ENCODE data around the gene BNIPL. TPM values are rescaled to one million over a fixed set of nuclear protein-coding genes. Genes with fewer than 3 reads are reported as not detected.

The BNIPL gene
- total and polyA plus RNA-seq, 2 of the 4 experiments (the other 2 are of a cell fraction): under 0.01 to 0.38 TPM

DNA sequence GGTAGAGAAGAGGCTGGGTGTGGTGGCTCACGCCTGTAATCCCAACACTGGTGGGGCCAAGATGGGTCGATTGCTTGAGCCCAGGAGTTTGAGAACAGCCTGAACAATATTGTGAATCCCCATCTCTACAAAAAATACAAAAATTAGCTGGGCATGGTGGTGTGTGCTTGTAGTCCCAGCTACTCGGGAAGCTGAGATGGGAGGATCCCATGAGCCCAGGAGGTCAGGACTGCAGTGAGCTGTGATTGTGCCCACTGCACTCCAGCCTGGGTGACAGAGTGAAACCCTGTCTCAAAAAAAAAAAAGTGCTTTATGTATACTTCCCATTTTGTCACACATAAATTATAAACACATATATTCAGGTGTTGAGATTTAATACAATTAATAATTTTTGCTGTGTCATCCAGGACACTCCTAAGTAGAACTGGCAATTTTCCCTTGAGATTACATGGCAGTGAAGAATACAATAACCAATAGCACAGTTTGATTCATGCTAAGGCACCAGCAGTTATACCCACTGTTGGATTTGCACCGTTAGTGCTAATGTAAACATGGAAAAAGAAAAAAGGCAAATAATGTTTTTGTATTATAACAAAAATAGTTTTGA, 49.7 kb downstream of the BNIPL start:
- H4K8ac ChIP-seq (ENCODE audit: low read depth in 2 of 2, low read length in 2 of 2): no peak overlapping the region
- no peak overlapping the region for H2BK15ac ChIP-seq (ENCODE audit: low read depth, low read length)
- no peak overlapping the region for H2AFZ ChIP-seq (replicated peaks; ENCODE audit: low read length, poor library complexity)
- H3K27me3 ChIP-seq (ENCODE audit: control insufficient read depth, insufficient read depth, low read length): no peaks in the 10 kb centered on the region
- no peak overlapping the region for H3K23ac ChIP-seq (ENCODE audit: low read depth, low read length)
- no peaks in the 10 kb centered on the region for H4K20me1 ChIP-seq (ENCODE audit: insufficient read depth, low read length)
- no peak overlapping the region for H3K9ac ChIP-seq (ENCODE audit: low read depth, low read length)
- ChIA-PET CTCF (no interaction called here), POLR2A (ENCODE audit: unreplicated experiment) (no interaction called here)
- H3K4me3 ChIP-seq (ENCODE audit: insufficient read depth, low read depth, low read length): no peak overlapping the region
- no peak overlapping the region for H2BK120ac ChIP-seq (ENCODE audit: low read depth, low read length)
- H3K4ac ChIP-seq (ENCODE audit: low read depth, low read length): no peak overlapping the region
- no peak overlapping the region for H2AK5ac ChIP-seq (ENCODE audit: low read depth, low read length)
- no peaks in the 10 kb centered on the region for H3K4me1 ChIP-seq (ENCODE audit: control insufficient read depth, insufficient read depth, low read length)
- no peak overlapping the region for H2BK5ac ChIP-seq (ENCODE audit: low read depth, low read length, poor library complexity, severe bottlenecking)
- H3K4me2 ChIP-seq (ENCODE audit: low read depth, low read length): no peak overlapping the region
- no peak overlapping the region for H4K91ac ChIP-seq (ENCODE audit: insufficient read depth, low read depth, low read length)
- no peak overlapping the region for H2BK20ac ChIP-seq (ENCODE audit: low read depth, low read length)
- no peaks in the 10 kb centered on the region for H3K9me1 ChIP-seq (ENCODE audit: insufficient read depth, low read length)
- intact Hi-C loops (cut with micrococcal nuclease): no loop called here
- ATAC-seq (ENCODE audit: low read depth): no peak
- WGBS, 2 experiments (ENCODE audit: extremely low coverage in 2 of 2, insufficient read length in 1 of 2): no CpG with 5 or more reads among the region's 4 CpGs
- no peaks in the 10 kb centered on the region for H3K9me3 ChIP-seq (ENCODE audit: control insufficient read depth, insufficient read depth, low read length)
- H3K79me1 ChIP-seq (ENCODE audit: low read depth in 1 of 2, low read length in 2 of 2): no peaks in the 10 kb centered on the region
- H3K36me3 ChIP-seq (ENCODE audit: control insufficient read depth, insufficient read depth, low read length): no peaks in the 10 kb centered on the region
- TF ChIP-seq NFE2L2 (IDR thresholded peaks at IDR 0.05; ENCODE audit: low read depth, low read length): peak; percentile 58
- TF ChIP-seq RFX5 (IDR thresholded peaks at IDR 0.05; ENCODE audit: low read depth, low read length): no peak
- TF ChIP-seq FOS (IDR thresholded peaks at IDR 0.05; ENCODE audit: low read depth, low read length): no peak
- TF ChIP-seq BHLHE40 (IDR thresholded peaks at IDR 0.05; ENCODE audit: low read depth, low read length): no peak
- TF ChIP-seq RCOR1 (IDR thresholded peaks at IDR 0.05; ENCODE audit: insufficient replicate concordance, low read length): no peak
- TF ChIP-seq MAZ (IDR thresholded peaks at IDR 0.05; ENCODE audit: borderline replicate concordance, low read depth, low read length): no peak
- TF ChIP-seq POLR2A (IDR thresholded peaks at IDR 0.05; ENCODE audit: low read depth, low read length): no peak
- TF ChIP-seq, protein P1, sequence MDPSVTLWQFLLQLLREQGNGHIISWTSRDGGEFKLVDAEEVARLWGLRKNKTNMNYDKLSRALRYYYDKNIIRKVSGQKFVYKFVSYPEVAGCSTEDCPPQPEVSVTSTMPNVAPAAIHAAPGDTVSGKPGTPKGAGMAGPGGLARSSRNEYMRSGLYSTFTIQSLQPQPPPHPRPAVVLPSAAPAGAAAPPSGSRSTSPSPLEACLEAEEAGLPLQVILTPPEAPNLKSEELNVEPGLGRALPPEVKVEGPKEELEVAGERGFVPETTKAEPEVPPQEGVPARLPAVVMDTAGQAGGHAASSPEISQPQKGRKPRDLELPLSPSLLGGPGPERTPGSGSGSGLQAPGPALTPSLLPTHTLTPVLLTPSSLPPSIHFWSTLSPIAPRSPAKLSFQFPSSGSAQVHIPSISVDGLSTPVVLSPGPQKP (IDR thresholded peaks at IDR 0.05; ENCODE audit: borderline replicate concordance, low read depth, low read length): no peak
- TF ChIP-seq CHD1 (IDR thresholded peaks at IDR 0.05; ENCODE audit: low read depth, low read length): no peak
- no peak overlapping the region for H4K5ac ChIP-seq (ENCODE audit: low read depth, low read length)
- H3K14ac ChIP-seq (replicated peaks; ENCODE audit: low read depth, low read length): no peak overlapping the region
- no peak overlapping the region for H2AK9ac ChIP-seq (replicated peaks; ENCODE audit: low read depth, low read length, poor library complexity)
- no peak overlapping the region for H3K18ac ChIP-seq (ENCODE audit: low read depth, low read length)
- no peak for DNase-seq
- no peak overlapping the region for H3K27ac ChIP-seq (ENCODE audit: insufficient read depth, low read length)
- BruUV-seq (replicated peaks): no TSS peak
- no peak overlapping the region for H3K56ac ChIP-seq (ENCODE audit: extremely low read depth, insufficient read depth, low read length)
- in situ Hi-C loops (cut with MboI; ENCODE audit: low sequenced_read_pairs): no loop called here
- dilution Hi-C loops (cut with HindIII; ENCODE audit: low sequenced_read_pairs, unreplicated experiment): no loop called here

Small RNAs within 50 kb of the gene (microRNA-seq; reads per million reads assigned to microRNA genes)
- gene RNU6-884P (ENCODE audit: insufficient read depth, insufficient read length): not detected

Small RNAs within 50 kb of the gene (small RNA-seq; reads per million reads assigned to genes)
- gene RNU6-884P: 0.08 to 9.6 (median 2.3) reads per million in 5 experiments

Other genes with a start within 250 kb of the BNIPL start
- gene CTSK, start 228.3 kb upstream of the BNIPL start, total RNA-seq (2012; rRNA removed): 4.7 and 7.7 TPM in 2 replicates
- 13.2 and 15.1 TPM in 2 replicates for gene CTSK, start 228.3 kb upstream of the BNIPL start, polyA plus RNA-seq (2012; rRNA removed)
- gene ARNT, start 160.0 kb upstream of the BNIPL start, total RNA-seq (2012; rRNA removed): 26.3 and 28.1 TPM in 2 replicates
- gene ARNT, start 160.0 kb upstream of the BNIPL start, polyA plus RNA-seq (2012; rRNA removed): 15.7 and 19.7 TPM in 2 replicates
- gene CTXND2, start 149.4 kb upstream of the BNIPL start, total RNA-seq (2012; rRNA removed): not detected in 2 replicates
- not detected in 2 replicates for gene CTXND2, start 149.4 kb upstream of the BNIPL start, polyA plus RNA-seq (2012; rRNA removed)
- 22.9 and 24.7 TPM in 2 replicates for gene SETDB1, start 110.2 kb upstream of the BNIPL start, total RNA-seq (2012; rRNA removed)
- gene SETDB1, start 110.2 kb upstream of the BNIPL start, polyA plus RNA-seq (2012; rRNA removed): 16.6 and 18.7 TPM in 2 replicates
- 99.2 and 118 TPM in 2 replicates for gene CERS2, start 61.8 kb upstream of the BNIPL start, total RNA-seq (2012; rRNA removed)
- gene CERS2, start 61.8 kb upstream of the BNIPL start, polyA plus RNA-seq (2012; rRNA removed): 126 and 127 TPM in 2 replicates
- under 0.01 and 0.36 TPM in 2 replicates for gene ANXA9, start 54.3 kb upstream of the BNIPL start, total RNA-seq (2012; rRNA removed)
- 0.16 and 0.21 TPM in 2 replicates for gene ANXA9, start 54.3 kb upstream of the BNIPL start, polyA plus RNA-seq (2012; rRNA removed)
- 5.8 and 6.6 TPM in 2 replicates for gene MINDY1, start 29.7 kb upstream of the BNIPL start, total RNA-seq (2012; rRNA removed)
- 6.6 and 7.3 TPM in 2 replicates for gene MINDY1, start 29.7 kb upstream of the BNIPL start, polyA plus RNA-seq (2012; rRNA removed)
- 7.9 and 8.6 TPM in 2 replicates for gene PRUNE1, start 28.1 kb upstream of the BNIPL start, total RNA-seq (2012; rRNA removed)
- gene PRUNE1, start 28.1 kb upstream of the BNIPL start, polyA plus RNA-seq (2012; rRNA removed): 9.4 and 9.6 TPM in 2 replicates
- 0.54 and 0.83 TPM in 2 replicates for gene C1orf56, start 11.2 kb downstream of the BNIPL start, total RNA-seq (2012; rRNA removed)
- gene C1orf56, start 11.2 kb downstream of the BNIPL start, polyA plus RNA-seq (2012; rRNA removed): 1.2 and 1.5 TPM in 2 replicates
- 47.0 and 48.6 TPM in 2 replicates for gene CDC42SE1, start 23.0 kb downstream of the BNIPL start, total RNA-seq (2012; rRNA removed)
- gene CDC42SE1, start 23.0 kb downstream of the BNIPL start, polyA plus RNA-seq (2012; rRNA removed): 47.4 and 58.5 TPM in 2 replicates
- gene MLLT11, start 23.8 kb downstream of the BNIPL start, total RNA-seq (2012; rRNA removed): 3.6 and 5.3 TPM in 2 replicates
- gene MLLT11, start 23.8 kb downstream of the BNIPL start, polyA plus RNA-seq (2012; rRNA removed): 16.6 and 17.5 TPM in 2 replicates
- gene GABPB2, start 34.2 kb downstream of the BNIPL start, total RNA-seq (2012; rRNA removed): 11.9 and 12.9 TPM in 2 replicates
- 6.0 and 7.5 TPM in 2 replicates for gene GABPB2, start 34.2 kb downstream of the BNIPL start, polyA plus RNA-seq (2012; rRNA removed)
- 0.36 and 0.56 TPM in 2 replicates for gene SEMA6C, start 110.0 kb downstream of the BNIPL start, total RNA-seq (2012; rRNA removed)
- 2.0 and 2.6 TPM in 2 replicates for gene SEMA6C, start 110.0 kb downstream of the BNIPL start, polyA plus RNA-seq (2012; rRNA removed)
- gene TNFAIP8L2, start 120.1 kb downstream of the BNIPL start, total RNA-seq (2012; rRNA removed): not detected in 2 replicates
- not detected in 2 replicates for gene TNFAIP8L2, start 120.1 kb downstream of the BNIPL start, polyA plus RNA-seq (2012; rRNA removed)
- gene LYSMD1, start 129.3 kb downstream of the BNIPL start, total RNA-seq (2012; rRNA removed): 9.2 and 10.4 TPM in 2 replicates
- gene LYSMD1, start 129.3 kb downstream of the BNIPL start, polyA plus RNA-seq (2012; rRNA removed): 5.0 and 5.9 TPM in 2 replicates
- gene SCNM1, start 129.6 kb downstream of the BNIPL start, total RNA-seq (2012; rRNA removed): 22.2 and 27.4 TPM in 2 replicates
- 33.2 and 35.3 TPM in 2 replicates for gene SCNM1, start 129.6 kb downstream of the BNIPL start, polyA plus RNA-seq (2012; rRNA removed)
- not detected in 2 replicates for gene TMOD4, start 139.4 kb downstream of the BNIPL start, total RNA-seq (2012; rRNA removed)
- gene TMOD4, start 139.4 kb downstream of the BNIPL start, polyA plus RNA-seq (2012; rRNA removed): 0.22 and 0.27 TPM in 2 replicates
- gene VPS72, start 153.6 kb downstream of the BNIPL start, total RNA-seq (2012; rRNA removed): 51.3 and 53.6 TPM in 2 replicates
- gene VPS72, start 153.6 kb downstream of the BNIPL start, polyA plus RNA-seq (2012; rRNA removed): 62.3 and 64.5 TPM in 2 replicates
- gene PIP5K1A, start 162.0 kb downstream of the BNIPL start, total RNA-seq (2012; rRNA removed): 52.5 and 59.1 TPM in 2 replicates
- gene PIP5K1A, start 162.0 kb downstream of the BNIPL start, polyA plus RNA-seq (2012; rRNA removed): 85.5 and 105 TPM in 2 replicates
- gene PSMD4, start 218.1 kb downstream of the BNIPL start, total RNA-seq (2012; rRNA removed): 289 and 349 TPM in 2 replicates
- gene PSMD4, start 218.1 kb downstream of the BNIPL start, polyA plus RNA-seq (2012; rRNA removed): 282 and 314 TPM in 2 replicates
- 5.7 and 6.4 TPM in 2 replicates for gene ZNF687, start 245.7 kb downstream of the BNIPL start, total RNA-seq (2012; rRNA removed)
- gene ZNF687, start 245.7 kb downstream of the BNIPL start, polyA plus RNA-seq (2012; rRNA removed): 10.8 and 13.7 TPM in 2 replicates